ENCODE data around the gene CD209. TPM values are rescaled to one million over a fixed set of nuclear protein-coding genes. Genes with fewer than 3 reads are reported as not detected.
"Not testable (repeated sequence)": the region's sequence is repeated elsewhere in the genome, so short reads cannot be mapped to it uniquely, and the experiment has no call there.

Gene CD209
- polyA plus RNA-seq, 1 experiment, result not detected

DNA sequence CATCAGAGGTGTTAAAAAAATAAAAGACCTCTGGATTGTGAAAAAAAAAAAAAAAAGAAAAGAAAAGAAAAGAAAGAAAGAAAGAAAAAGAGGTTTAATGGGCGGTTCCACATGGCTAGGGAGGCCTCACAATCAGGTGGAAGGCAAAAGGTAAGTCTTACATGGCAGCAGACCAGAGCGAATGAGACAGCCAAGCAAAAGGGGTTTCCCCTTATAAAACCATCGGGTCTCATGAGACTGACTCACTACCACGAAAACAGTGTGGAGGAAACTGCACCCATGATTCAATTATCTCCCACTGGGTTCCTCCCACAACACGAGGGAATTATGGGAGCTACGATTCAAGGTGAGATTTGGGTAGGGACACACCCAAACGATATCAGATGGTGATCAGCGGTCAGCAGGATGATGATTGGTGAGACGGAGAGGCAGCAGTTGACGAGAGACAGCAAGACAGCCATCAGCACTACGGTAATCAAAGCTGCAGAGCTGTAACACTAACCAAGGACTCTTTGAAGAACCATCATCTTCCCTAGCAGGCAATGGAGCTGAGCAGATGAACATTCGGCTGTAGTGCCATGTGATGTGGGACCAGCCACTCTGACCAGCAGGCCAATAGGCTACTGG is 3.9 kb upstream of the CD209 start:
- Histone ChIP-seq H3K4me3 (ENCODE audit: low read depth, low read length) (no peak overlapping the region), H3K27ac (ENCODE audit: low read depth, low read length) (no peak overlapping the region), H3K9me3 (ENCODE audit: control insufficient read depth, insufficient read depth, low read length) (peaks cover 3% of the 10 kb centered on the region; the same call in 1 of the 2 replicates), H3K27me3 (ENCODE audit: control insufficient read depth, insufficient read depth, low read length) (no peaks in the 10 kb centered on the region)
- no peak for TF ChIP-seq CTCF (IDR thresholded peaks at IDR 0.05; ENCODE audit: low read depth, low read length)
- CTCF ChIA-PET, result no interaction called here
- no peak for DNase-seq (ENCODE audit: low read depth, low spot score)
- POLR2A ChIA-PET, result no interaction called here

GRCh38 chr19:7748756-7749155 is 1.4 kb upstream of the CD209 start:
- POLR2A ChIA-PET, result no interaction called here
- TF ChIP-seq CTCF (IDR thresholded peaks at IDR 0.05; ENCODE audit: low read depth, low read length), result peak; percentile 12; the same call in 1 of the 2 replicates
- CTCF ChIA-PET, result no interaction called here
- no peak overlapping the region for H3K4me3 ChIP-seq (ENCODE audit: low read depth, low read length)
- no peaks in the 10 kb centered on the region for H3K9me3 ChIP-seq (ENCODE audit: control insufficient read depth, insufficient read depth, low read length)
- no peak overlapping the region for H3K27ac ChIP-seq (ENCODE audit: low read depth, low read length)
- no peak for DNase-seq (ENCODE audit: low read depth, low spot score)
- no peaks in the 10 kb centered on the region for H3K27me3 ChIP-seq (ENCODE audit: control insufficient read depth, insufficient read depth, low read length)

DNA sequence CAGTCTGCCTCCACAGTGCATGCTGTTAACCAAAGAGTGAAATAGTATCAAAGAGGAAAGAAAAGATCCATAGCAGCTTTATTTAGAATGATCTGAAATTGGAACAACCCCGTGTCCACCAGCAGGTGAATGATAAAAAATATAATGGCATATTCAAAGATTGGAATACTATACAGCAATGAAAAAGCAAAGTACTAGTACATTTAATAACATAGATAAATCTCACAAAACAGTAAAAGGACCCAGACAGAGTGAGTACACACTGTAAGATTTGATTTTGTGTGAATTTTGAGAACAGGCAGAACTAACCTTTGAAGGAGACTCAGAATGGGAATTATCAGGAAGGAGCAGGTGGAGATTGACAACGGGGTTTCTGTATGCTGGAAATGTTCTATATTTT is 837 bp upstream of the CD209 start:
- no peak for TF ChIP-seq CTCF (IDR thresholded peaks at IDR 0.05; ENCODE audit: low read depth, low read length)
- CTCF ChIA-PET, result interaction anchor here (0.9 kb wide), 1 partner anchor 96 kb away, joined by 3 read pairs; no protein-coding TSS in a partner anchor
- Histone ChIP-seq H3K27me3 (ENCODE audit: control insufficient read depth, insufficient read depth, low read length) (no peaks in the 10 kb centered on the region), H3K9me3 (ENCODE audit: control insufficient read depth, insufficient read depth, low read length) (no peaks in the 10 kb centered on the region), H3K27ac (ENCODE audit: low read depth, low read length) (no peak overlapping the region), H3K4me3 (ENCODE audit: low read depth, low read length) (no peak overlapping the region)
- POLR2A ChIA-PET, result no interaction called here
- no peak for DNase-seq (ENCODE audit: low read depth, low spot score)

DNA sequence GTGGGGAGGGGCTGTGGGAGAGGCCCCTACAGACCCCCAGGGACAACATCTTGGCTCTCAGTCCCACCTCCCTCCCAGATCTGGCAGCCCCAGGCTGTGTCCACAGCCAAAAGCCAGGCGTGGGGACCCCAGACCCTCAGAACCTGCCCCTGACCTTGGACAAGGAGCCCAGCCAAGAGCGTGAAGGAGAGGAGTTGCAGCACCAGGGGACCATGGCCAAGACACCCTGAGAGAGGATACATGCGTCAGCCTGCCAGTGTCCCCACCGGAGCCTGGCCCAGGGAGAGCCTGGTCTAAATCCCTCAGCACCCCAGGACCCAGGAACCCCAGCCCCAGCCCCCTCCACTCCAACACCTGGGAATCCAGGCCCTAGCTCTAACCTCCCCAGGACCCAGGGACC is 1.0 kb downstream of the CD209 start:
- H3K9me3 ChIP-seq (ENCODE audit: control insufficient read depth, insufficient read depth, low read length); H3K27me3 ChIP-seq (ENCODE audit: control insufficient read depth, insufficient read depth, low read length); H3K4me3 ChIP-seq (ENCODE audit: low read depth, low read length); DNase-seq (ENCODE audit: low read depth, low spot score); H3K27ac ChIP-seq (ENCODE audit: low read depth, low read length); POLR2A ChIA-PET; CTCF ChIA-PET: not testable (repeated sequence)

DNA sequence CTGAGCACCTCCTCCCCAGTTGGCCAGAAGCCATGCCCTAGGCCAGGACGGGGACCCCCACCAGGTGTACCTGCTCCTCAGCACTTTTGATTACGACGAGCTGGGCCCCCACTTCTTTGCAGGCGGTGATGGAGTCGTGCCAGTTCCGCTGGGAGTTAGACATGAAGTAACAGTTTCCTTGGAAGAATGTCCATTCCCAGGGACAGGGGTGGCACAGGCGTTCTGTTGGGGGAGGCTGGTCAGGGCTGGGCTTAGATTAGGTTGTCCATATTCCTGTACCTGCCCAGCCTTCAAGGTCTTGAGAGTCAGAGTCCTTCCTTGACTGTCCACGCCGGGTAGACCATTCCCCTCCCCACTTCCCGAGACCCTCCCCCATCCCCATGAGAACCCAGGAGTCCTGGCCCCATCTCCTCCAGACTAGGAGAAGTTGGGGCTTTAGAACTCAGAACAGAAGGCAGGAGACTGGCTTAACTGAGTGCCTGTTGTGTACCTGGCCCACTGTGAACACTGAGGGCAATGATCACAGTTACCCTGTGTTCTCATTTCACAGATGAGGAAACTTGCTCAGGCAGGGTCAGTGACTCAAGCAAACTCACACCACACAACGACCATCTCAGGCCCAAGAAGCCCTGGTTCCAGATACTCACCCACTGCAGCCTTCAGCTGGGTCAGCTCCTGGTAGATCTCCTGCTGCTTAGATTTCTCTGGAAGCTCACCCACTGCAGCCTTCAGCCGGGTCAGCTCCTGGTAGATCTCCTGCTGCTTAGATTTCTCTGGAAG is 2.3 kb downstream of the CD209 start:
- peaks cover 3% of the 10 kb centered on the region for H3K27me3 ChIP-seq (ENCODE audit: control insufficient read depth, insufficient read depth, low read length)
- TF ChIP-seq CTCF (IDR thresholded peaks at IDR 0.05; ENCODE audit: low read depth, low read length), result no peak
- CTCF ChIA-PET, result interaction anchor here (0.5 kb wide), 1 partner anchor 1227 kb away, joined by 5 read pairs; no protein-coding TSS in a partner anchor
- POLR2A ChIA-PET, result no interaction called here
- H3K4me3 ChIP-seq (ENCODE audit: low read depth, low read length), result no peak overlapping the region
- H3K9me3 ChIP-seq (ENCODE audit: control insufficient read depth, insufficient read depth, low read length), result no peaks in the 10 kb centered on the region
- H3K27ac ChIP-seq (ENCODE audit: low read depth, low read length), result no peak overlapping the region
- DNase-seq (ENCODE audit: low read depth, low spot score), result no peak

Measured in AG04450 (cell line).